Spleen (tissue), 11 donors: ENCODE measurements around the gene KIFC3. TPM values are rescaled to one million over a fixed set of nuclear protein-coding genes. Genes with fewer than 3 reads are reported as not detected.
"Not testable (repeated sequence)": the region's sequence is repeated elsewhere in the genome, so short reads cannot be mapped to it uniquely, and the experiment has no call there.

ENCODE experiments used
- DNase-seq: peaks from one replicate; pipeline ENCODE4 v3.0.0-alpha.2; 2020
- H3K27ac ChIP-seq, 8 donors: fragments of 200-600 bp; sonication (generic) in 7 of 8; 1 replicate in 4 of 8; 2 replicates in 4 of 8; pipeline versions ENCODE4 v1.5.0 to v1.8.0; 2016 to 2021; ENCODE audit warnings: inconsistent platforms in 4 of 8, mild to moderate bottlenecking in 4 of 8, moderate library complexity in 1 of 8
- H3K27me3 ChIP-seq, 7 donors: fragments of 200-600 bp; sonication (generic) in 6 of 7; replicated peaks in 1 of 7; 1 replicate in 4 of 7; 2 replicates in 3 of 7; pipeline versions ENCODE4 v1.5.0 to v1.8.0; 2016 to 2021; ENCODE audit warnings: inconsistent platforms in 3 of 7, mild to moderate bottlenecking in 1 of 7
- H3K36me3 ChIP-seq, 6 donors: fragments of 200-600 bp; sonication (generic) in 5 of 6; 1 replicate in 4 of 6; 2 replicates in 2 of 6; pipeline versions ENCODE4 v1.5.0 to v1.8.0; 2016 to 2021; ENCODE audit warnings: inconsistent platforms in 2 of 6
- H3K4me1 ChIP-seq, 6 donors: fragments of 200-600 bp; sonication (generic) in 5 of 6; 1 replicate in 3 of 6; 2 replicates in 3 of 6; pipeline versions ENCODE4 v1.5.0 to v1.8.0; 2016 to 2021; ENCODE audit warnings: inconsistent platforms in 3 of 6
- H3K4me3 ChIP-seq, 8 donors: fragments of 200-600 bp; sonication (generic) in 7 of 8; 1 replicate in 4 of 8; 2 replicates in 4 of 8; pipeline versions ENCODE4 v1.5.0 to v1.8.0; 2016 to 2021; ENCODE audit warnings: inconsistent platforms in 4 of 8, mild to moderate bottlenecking in 4 of 8, moderate library complexity in 2 of 8
- H3K9me3 ChIP-seq, 8 donors: fragments of 200-600 bp; sonication (generic) in 7 of 8; 1 replicate in 4 of 8; 2 replicates in 4 of 8; pipeline versions ENCODE4 v1.5.0 to v1.8.0; 2016 to 2021; ENCODE audit warnings: inconsistent platforms in 4 of 8
- CTCF ChIP-seq, 11 experiments: fragments of 200-600 bp in 7 of 11; fragments of 450-650 bp in 4 of 11; sonication (generic) in 4 of 11; IDR thresholded peaks in 8 of 11; conservative IDR thresholded peaks in 3 of 11; 1 replicate in 7 of 11; 2 replicates in 4 of 11; pipeline versions ENCODE4 v1.4.0 to v1.8.0; 2016 to 2021; ENCODE audit warnings: antibody characterized with exemption in 11 of 11, inconsistent platforms in 4 of 11, mild to moderate bottlenecking in 1 of 11
- POLR2A ChIP-seq, 3 donors: fragments of 450-650 bp; IDR thresholded peaks; one replicate each; pipeline ENCODE4 v1.5.1; 2017; ENCODE audit warnings: antibody characterized with exemption in 3 of 3, mild to moderate bottlenecking in 1 of 3
- POLR2AphosphoS5 ChIP-seq, 3 donors: sonication (generic); formaldehyde crosslinking; IDR thresholded peaks; one replicate each; pipeline ENCODE4 v1.5.1; 2017; ENCODE audit warnings: antibody characterized with exemption in 3 of 3
- WGBS, 5 donors: extraction: QIAGEN DNeasy Blood & Tissue Kit in 3 of 5; methylation state at CpG; one replicate each; pipeline versions ENCODE4 v1.1.5 to v1.1.7; 2013 to 2018; 5-methylcytosine and 5-hydroxymethylcytosine counted together
- intact Hi-C: fragments of 100-400 bp; cut with DNase I; formaldehyde crosslinking; loops from one replicate; pipeline ENCODE4 v1.15.0; 2023; ENCODE audit warnings: low total_unique reads
- polyA plus RNA-seq, 3 donors: library from polyadenylated mRNA; stranded (reverse); fragments of 200-250 nt; gene quantifications; one replicate each; pipeline ENCODE4 v1.2.1, GENCODE V29; 2013
- total RNA-seq, 7 donors: library from RNA; depleted of rRNA in 3 of 7; stranded (reverse); fragments of >200 nt in 3 of 7; fragmentation: NEBNext Ultra II Directional in 4 of 7; extraction: Animal tissue kit (Norgen Biotek cat#: 25700) in 4 of 7; gene quantifications; one replicate each; pipeline versions ENCODE4 v1.1.0 to v1.2.1, GENCODE V29; 2016 to 2021
- donor health status: healthy with polysubstance abuse.
- donor health status: DM: no; HTN: no; CAD: no; lungs with moderate emphysema.
- donor health status: DM: no; HTN: no; CAD: no.
- donor health status: Bipolar disorder and iron deficiency.
- donor health status: healthy.
- donor health status: DM: no; HTN: no; CAD: no.
- donor health status: DM: yes; HTN: yes; CAD: no.

Gene KIFC3
- total and polyA plus RNA-seq, 10 donors, result 4.6 to 61.5 (median 42.6) TPM

GRCh38 chr16:57747496-57747895 is 54.8 kb downstream of the KIFC3 start:
- intact Hi-C loops, result no loop called here
- no peak for TF ChIP-seq CTCF (IDR thresholded peaks at IDR 0.05 in 8 of 11, conservative IDR thresholded peaks at IDR 0.05 in 3 of 11)
- TF ChIP-seq POLR2AphosphoS5 (IDR thresholded peaks at IDR 0.05), result no peak
- no peak for TF ChIP-seq POLR2A (IDR thresholded peaks at IDR 0.05)
- Histone ChIP-seq H3K27me3 (no peaks in the 10 kb centered on the region), H3K9me3 (no peaks in the 10 kb centered on the region), H3K27ac (no peak overlapping the region), H3K4me1 (no peaks in the 10 kb centered on the region), H3K36me3 (peaks cover 0 to 80% (median 23%) of the 10 kb centered on the region in 6 donors), H3K4me3 (no peak overlapping the region)
- 94 to 99% (median 97%) methylated on average over 8 to 12 of the region's 12 CpGs for WGBS, 5 donors
- no peak for DNase-seq

GRCh38 chr16:57747091-57747490 is 55.2 kb downstream of the KIFC3 start:
- TF ChIP-seq CTCF (IDR thresholded peaks at IDR 0.05 in 8 of 11, conservative IDR thresholded peaks at IDR 0.05 in 3 of 11) (no peak), POLR2AphosphoS5 (IDR thresholded peaks at IDR 0.05) (no peak), POLR2A (IDR thresholded peaks at IDR 0.05) (no peak)
- no peak for DNase-seq
- no peaks in the 10 kb centered on the region for H3K4me1 ChIP-seq
- no peak overlapping the region for H3K27ac ChIP-seq
- intact Hi-C loops, result no loop called here
- H3K4me3 ChIP-seq, result no peak overlapping the region
- no peaks in the 10 kb centered on the region for H3K27me3 ChIP-seq
- H3K9me3 ChIP-seq, result no peaks in the 10 kb centered on the region
- WGBS, 5 donors, result 89 to 100% (median 93%) methylated on average over 5 to 7 of the region's 7 CpGs
- H3K36me3 ChIP-seq, result peaks cover 0 to 80% (median 24%) of the 10 kb centered on the region in 6 donors

GRCh38 chr16:57746316-57746715 is 56.0 kb downstream of the KIFC3 start:
- H3K27ac ChIP-seq, H3K4me1 ChIP-seq, H3K27me3 ChIP-seq, intact Hi-C loops, H3K9me3 ChIP-seq, DNase-seq, H3K4me3 ChIP-seq: not testable (repeated sequence)
- WGBS, 5 donors, result 90 to 96% (median 92%) methylated on average over 5 to 7 of the region's 7 CpGs
- H3K36me3 ChIP-seq, result peaks cover 0 to 80% (median 25%) of the 10 kb centered on the region in 6 donors

- no peaks in the 10 kb centered on the region for H3K4me1 ChIP-seq
- no peaks in the 10 kb centered on the region for H3K27me3 ChIP-seq
- H3K27ac ChIP-seq, result no peak overlapping the region
- H3K9me3 ChIP-seq, result no peaks in the 10 kb centered on the region
- intact Hi-C loops, result no loop called here
- H3K36me3 ChIP-seq, result peaks cover 0 to 80% (median 23%) of the 10 kb centered on the region in 6 donors
- WGBS, 5 donors, result 94 to 99% (median 98%) methylated on average over 3 of the region's 3 CpGs
- no peak for DNase-seq
- H3K4me3 ChIP-seq, result no peak overlapping the region
- TF ChIP-seq CTCF (IDR thresholded peaks at IDR 0.05 in 8 of 11, conservative IDR thresholded peaks at IDR 0.05 in 3 of 11), result no peak
- TF ChIP-seq POLR2A (IDR thresholded peaks at IDR 0.05), result no peak
- no peak for TF ChIP-seq POLR2AphosphoS5 (IDR thresholded peaks at IDR 0.05)
These were observed 56.5 kb downstream of the KIFC3 start for GRCh38 chr16:57745768-57746167.

GRCh38 chr16:57744642-57744903 is 57.7 kb downstream of the KIFC3 start:
- 80 to 97% (median 93%) methylated on average over 6 to 7 of the region's 7 CpGs for WGBS, 5 donors
- H3K4me3 ChIP-seq, result no peak overlapping the region
- H3K27ac ChIP-seq, result no peak overlapping the region
- H3K27me3 ChIP-seq, result no peaks in the 10 kb centered on the region
- no peak for TF ChIP-seq CTCF (IDR thresholded peaks at IDR 0.05 in 8 of 11, conservative IDR thresholded peaks at IDR 0.05 in 3 of 11)
- TF ChIP-seq POLR2AphosphoS5 (IDR thresholded peaks at IDR 0.05), result no peak
- TF ChIP-seq POLR2A (IDR thresholded peaks at IDR 0.05), result no peak
- intact Hi-C loops, result no loop called here
- no peaks in the 10 kb centered on the region for H3K9me3 ChIP-seq
- no peaks in the 10 kb centered on the region for H3K4me1 ChIP-seq
- no peak for DNase-seq
- peaks cover 0 to 77% (median 22%) of the 10 kb centered on the region in 6 donors for H3K36me3 ChIP-seq
